GM12878 (cell line): ENCODE data around the gene DNASE1. TPM values are rescaled to one million over a fixed set of nuclear protein-coding genes. Genes with fewer than 3 reads are reported as not detected.

Source experiments
- ATAC-seq: fragments of 200-7000 bp; cut with Tn5 transposase; 3 replicates; pipeline ENCODE4 v1.9.1; 2020; ENCODE audit warnings: mild to moderate bottlenecking, moderate library complexity
- BruUV-seq: library from RNA; stranded (reverse); fragments of 400-500 nt; replicated peaks from 2 replicates; lab custom pipeline; 2021; lab: Mats Ljungman, UMichigan
- CTCF ChIA-PET: fragments of 300-600 bp; sonication (Branson Sonifier 250); formaldehyde crosslinking; extraction: SDS; loops from one replicate; lab custom pipeline; 2021; ENCODE audit warnings: inconsistent platforms; lab: Yijun Ruan, JAX
- POLR2A ChIA-PET: fragments of 350-600 bp; formaldehyde crosslinking; extraction: SDS; loops from one replicate; lab custom pipeline; 2021; ENCODE audit warnings: inconsistent platforms; lab: Charles Lee
- RAD21 ChIA-PET: fragments of 300-600 bp; sonication (Branson Sonifier 250); formaldehyde crosslinking; loops from one replicate; lab custom pipeline; 2023; ENCODE audit warnings: antibody characterized with exemption; ENCODE audit not compliant: unreplicated experiment; lab: Charles Lee
- SMC1A ChIA-PET: fragments of 300-600 bp; sonication (Branson Sonifier 250); formaldehyde crosslinking; loops from one replicate; lab custom pipeline; 2023; ENCODE audit not compliant: unreplicated experiment, uncharacterized antibody; lab: Charles Lee
- DNase-seq: peaks from one replicate; pipeline ENCODE4 v3.0.0-alpha.2; 2011; ENCODE audit warnings: low read depth, low spot score
- FAIRE-seq: peaks from 3 replicates; lab custom pipeline; 2011; peaks lifted over from hg19 to GRCh38; lab: Jason Lieb, UNC
- H2AFZ ChIP-seq: 2 replicates; pipeline ENCODE4 v1.6.0; 2011; ENCODE audit warnings: low read depth, low read length, control low read depth; ENCODE audit not compliant: control insufficient read depth
- H3K27ac ChIP-seq: 2 replicates; pipeline ENCODE4 v1.5.1; 2011; ENCODE audit warnings: control low read depth; ENCODE audit not compliant: control insufficient read depth, insufficient read depth
- H3K27me3 ChIP-seq, 2 experiments: replicated peaks in 1 of 2; 2 replicates each; pipeline versions ENCODE4 v1.6.0 to v1.6.1; 2011; ENCODE audit warnings: low read length in 1 of 2; ENCODE audit not compliant: control insufficient read depth in 2 of 2, insufficient read depth in 2 of 2
- H3K36me3 ChIP-seq, 2 experiments: 2 replicates each; pipeline ENCODE4 v1.5.1; 2011; ENCODE audit warnings: low read length in 1 of 2; ENCODE audit not compliant: control insufficient read depth in 2 of 2, insufficient read depth in 2 of 2
- H3K4me1 ChIP-seq: 2 replicates; pipeline ENCODE4 v1.6.1; 2011; ENCODE audit warnings: mild to moderate bottlenecking, low read length, moderate library complexity, mixed read lengths; ENCODE audit not compliant: control insufficient read depth, insufficient read depth
- H3K4me2 ChIP-seq: 2 replicates; pipeline ENCODE4 v1.6.0; 2011; ENCODE audit warnings: control low read depth; ENCODE audit not compliant: control insufficient read depth, insufficient read depth
- H3K4me3 ChIP-seq: fragments of 200-600 bp; sonication (generic); 2 replicates; pipeline ENCODE4 v1.5.1; 2016
- H3K79me2 ChIP-seq: 2 replicates; pipeline ENCODE4 v1.6.0; 2011; ENCODE audit warnings: low read length; ENCODE audit not compliant: control insufficient read depth, insufficient read depth
- H3K9ac ChIP-seq: 2 replicates; pipeline ENCODE4 v1.8.0; 2011; ENCODE audit warnings: low read length, control low read depth, mixed read lengths; ENCODE audit not compliant: control insufficient read depth, insufficient read depth
- H3K9me3 ChIP-seq: replicated peaks from 3 replicates; pipeline ENCODE4 v1.5.1; 2011; ENCODE audit warnings: mild to moderate bottlenecking, low read length; ENCODE audit not compliant: control insufficient read depth, insufficient read depth
- H4K20me1 ChIP-seq: 2 replicates; pipeline ENCODE4 v1.6.0; 2011; ENCODE audit not compliant: control insufficient read depth, insufficient read depth
- BCL11A ChIP-seq: IDR thresholded peaks from 2 replicates; pipeline ENCODE4 v1.6.1; 2011; ENCODE audit warnings: low read depth, low read length
- BHLHE40 ChIP-seq, 2 experiments: fragments of 450-650 bp in 1 of 2; IDR thresholded peaks; 2 replicates each; pipeline ENCODE4 v1.6.1; 2011 to 2017; ENCODE audit warnings: low read depth in 2 of 2, borderline replicate concordance in 1 of 2, improper control_type of control experiment in 1 of 2, low read length in 1 of 2, mild to moderate bottlenecking in 1 of 2
- LARP7 ChIP-seq: fragments of 450-650 bp; IDR thresholded peaks from 2 replicates; pipeline ENCODE4 v1.6.1; 2017; ENCODE audit warnings: mild to moderate bottlenecking
- MAX ChIP-seq: IDR thresholded peaks from 2 replicates; pipeline ENCODE4 v1.6.1; 2012; ENCODE audit warnings: low read depth, low read length, improper control_type of control experiment
- NFXL1 ChIP-seq: fragments of 450-650 bp; IDR thresholded peaks from 2 replicates; pipeline ENCODE4 v1.6.1; 2017; ENCODE audit warnings: antibody characterized with exemption, mild to moderate bottlenecking, borderline replicate concordance
- POLR2AphosphoS5 ChIP-seq: IDR thresholded peaks from 2 replicates; pipeline ENCODE4 v1.6.1; 2011; ENCODE audit warnings: mild to moderate bottlenecking, low read length, inconsistent platforms
- POU2F2 ChIP-seq: IDR thresholded peaks from 3 replicates; pipeline ENCODE4 v1.6.1; 2011; ENCODE audit warnings: low read depth, mild to moderate bottlenecking, low read length, borderline replicate concordance
- PRDM15 ChIP-seq: fragments of 450-650 bp; formaldehyde crosslinking; IDR thresholded peaks from 2 replicates; pipeline ENCODE4 v1.4.0; 2020; ENCODE audit warnings: mild to moderate bottlenecking, moderate library complexity
- RB1 ChIP-seq: fragments of 450-650 bp; formaldehyde crosslinking; IDR thresholded peaks from 2 replicates; pipeline ENCODE4 v1.6.1; 2017; ENCODE audit warnings: mild to moderate bottlenecking, borderline replicate concordance
- RCOR1 ChIP-seq: conservative IDR thresholded peaks from 2 replicates; pipeline ENCODE4 v1.6.1; 2012; ENCODE audit warnings: low read depth, low read length, improper control_type of control experiment
- SPI1 ChIP-seq: IDR thresholded peaks from 2 replicates; pipeline ENCODE4 v1.6.1; 2011; ENCODE audit warnings: low read depth, mild to moderate bottlenecking, low read length, moderate library complexity, borderline replicate concordance; ENCODE audit not compliant: insufficient read depth
- SUZ12 ChIP-seq: fragments of 200-600 bp; sonication (generic); IDR thresholded peaks from one replicate; pipeline ENCODE4 v1.6.1; 2018; ENCODE audit warnings: antibody characterized with exemption, mild to moderate bottlenecking; ENCODE audit not compliant: unreplicated experiment
- TBL1XR1 ChIP-seq: IDR thresholded peaks from 2 replicates; pipeline ENCODE4 v1.6.1; 2012; ENCODE audit warnings: low read depth, low read length, improper control_type of control experiment
- ZNF217 ChIP-seq: fragments of 450-650 bp; IDR thresholded peaks from 2 replicates; pipeline ENCODE4 v1.6.1; 2017; ENCODE audit warnings: antibody characterized with exemption, mild to moderate bottlenecking
- ZNF622 ChIP-seq: fragments of 450-650 bp; IDR thresholded peaks from 2 replicates; pipeline ENCODE4 v1.6.1; 2017; ENCODE audit warnings: mild to moderate bottlenecking, inconsistent platforms
- WGBS: methylation state at CpG from one replicate; pipeline ENCODE4 v1.1.6; 2016; ENCODE audit warnings: low lambda C conversion rate; ENCODE audit not compliant: insufficient replicate concordance, insufficient coverage; ENCODE audit errors: missing lambda C conversion rate; 5-methylcytosine and 5-hydroxymethylcytosine counted together
- in situ Hi-C: fragments of 300-500 bp; cut with MboI; formaldehyde crosslinking; loops from 9 replicates; pipeline ENCODE4 v1.14.3; 2018; ENCODE audit warnings: mixed read lengths
- intact Hi-C: fragments of 100-400 bp; cut with micrococcal nuclease; formaldehyde crosslinking; loops from one replicate; pipeline ENCODE4 v1.14.2; 2022; ENCODE audit not compliant: unreplicated experiment
- polyA plus RNA-seq, 11 experiments: library from polyadenylated mRNA; depleted of rRNA in 4 of 11; unstranded in 6 of 11; stranded (reverse) in 5 of 11; fragments of >200 nt; fragmentation: Nextera tagmentation in 4 of 11; fragmentation: Illumina TruSeq in 1 of 11; extraction: Ambion mirVana in 4 of 11; extraction: Trizol in 1 of 11; gene quantifications; 1 replicate in 1 of 11; 2 replicates in 10 of 11; pipeline versions ENCODE4 v1.2.1 to v1.2.3, GENCODE V29; 2011 to 2016; ENCODE audit warnings: inconsistent platforms in 2 of 11, missing spikeins in 2 of 11, low read depth in 1 of 11
- total RNA-seq, 4 experiments: library from RNA; depleted of rRNA in 3 of 4; stranded (reverse); fragments of >200 nt in 3 of 4; fragmentation: Illumina TruSeq in 1 of 4; extraction: Trizol in 1 of 4; gene quantifications; 2 replicates each; pipeline versions ENCODE4 v1.2.1 to v1.2.3, GENCODE V29; 2013 to 2021
- TF ChIP-seq, protein P1 (sequence below): fragments of 450-650 bp; formaldehyde crosslinking; IDR thresholded peaks from 2 replicates; pipeline ENCODE4 v1.5.0; 2022; ENCODE audit warnings: mild to moderate bottlenecking, missing genetic modification characterization

DNASE1 gene
- total and polyA plus RNA-seq, 10 of the 15 experiments (the other 5 are each of a cell fraction or from before 2014, with no cell fraction given): 0.23 to 12.0 (median 7.9) TPM

DNA sequence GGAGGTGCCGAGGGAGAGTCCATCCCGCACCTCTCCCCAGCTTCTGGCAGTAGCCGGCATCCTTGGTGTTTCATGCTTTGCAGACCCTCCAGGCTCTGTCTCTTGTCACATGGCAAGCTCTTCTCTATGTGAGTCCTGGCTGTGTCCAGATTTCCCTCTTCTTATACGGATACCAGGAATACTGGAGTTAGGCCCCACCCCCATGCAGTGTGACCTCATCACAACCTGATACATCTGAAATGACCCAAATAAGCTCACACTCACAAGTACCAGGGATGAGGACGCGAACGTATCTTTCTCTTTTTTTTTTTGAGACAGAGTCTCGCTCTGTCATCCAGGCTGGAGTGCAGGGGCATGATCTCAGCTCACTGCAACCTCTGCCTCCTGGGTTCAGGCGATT is 39.6 kb downstream of the DNASE1 start:
- no TSS peak for BruUV-seq
- SMC1A ChIA-PET: no interaction called here
- 100% methylated on average over 9 of the region's 9 CpGs for WGBS
- H3K36me3 ChIP-seq: peaks cover 0 to 5% of the 10 kb centered on the region in 2 experiments; a peak in 3 of 4 replicates
- H3K4me1 ChIP-seq: peaks cover 13% of the 10 kb centered on the region
- H3K27me3 ChIP-seq: no peaks in the 10 kb centered on the region
- ATAC-seq: no peak
- RAD21 ChIA-PET: no interaction called here
- no peak overlapping the region for H2AFZ ChIP-seq
- H3K9me3 ChIP-seq: no peaks in the 10 kb centered on the region
- peaks cover 6% of the 10 kb centered on the region for H3K79me2 ChIP-seq
- H3K9ac ChIP-seq: no peak overlapping the region
- no peak overlapping the region for H3K4me3 ChIP-seq
- no peak overlapping the region for H3K27ac ChIP-seq
- H3K4me2 ChIP-seq: no peak overlapping the region
- in situ Hi-C loops (loop anchor here (5.0 kb wide), 1 partner anchor 183 kb away; no protein-coding TSS in a partner anchor), intact Hi-C loops (loop anchor here (5.0 kb wide), 1 partner anchor 558 kb away; no protein-coding TSS in a partner anchor)
- POLR2A ChIA-PET: no interaction called here
- H4K20me1 ChIP-seq: no peaks in the 10 kb centered on the region
- no peak for DNase-seq
- no peak for FAIRE-seq
- CTCF ChIA-PET: interaction anchor here (0.6 kb wide), 1 partner anchor 127 kb away, joined by 3 read pairs; no protein-coding TSS in a partner anchor
- TF ChIP-seq, protein P1, sequence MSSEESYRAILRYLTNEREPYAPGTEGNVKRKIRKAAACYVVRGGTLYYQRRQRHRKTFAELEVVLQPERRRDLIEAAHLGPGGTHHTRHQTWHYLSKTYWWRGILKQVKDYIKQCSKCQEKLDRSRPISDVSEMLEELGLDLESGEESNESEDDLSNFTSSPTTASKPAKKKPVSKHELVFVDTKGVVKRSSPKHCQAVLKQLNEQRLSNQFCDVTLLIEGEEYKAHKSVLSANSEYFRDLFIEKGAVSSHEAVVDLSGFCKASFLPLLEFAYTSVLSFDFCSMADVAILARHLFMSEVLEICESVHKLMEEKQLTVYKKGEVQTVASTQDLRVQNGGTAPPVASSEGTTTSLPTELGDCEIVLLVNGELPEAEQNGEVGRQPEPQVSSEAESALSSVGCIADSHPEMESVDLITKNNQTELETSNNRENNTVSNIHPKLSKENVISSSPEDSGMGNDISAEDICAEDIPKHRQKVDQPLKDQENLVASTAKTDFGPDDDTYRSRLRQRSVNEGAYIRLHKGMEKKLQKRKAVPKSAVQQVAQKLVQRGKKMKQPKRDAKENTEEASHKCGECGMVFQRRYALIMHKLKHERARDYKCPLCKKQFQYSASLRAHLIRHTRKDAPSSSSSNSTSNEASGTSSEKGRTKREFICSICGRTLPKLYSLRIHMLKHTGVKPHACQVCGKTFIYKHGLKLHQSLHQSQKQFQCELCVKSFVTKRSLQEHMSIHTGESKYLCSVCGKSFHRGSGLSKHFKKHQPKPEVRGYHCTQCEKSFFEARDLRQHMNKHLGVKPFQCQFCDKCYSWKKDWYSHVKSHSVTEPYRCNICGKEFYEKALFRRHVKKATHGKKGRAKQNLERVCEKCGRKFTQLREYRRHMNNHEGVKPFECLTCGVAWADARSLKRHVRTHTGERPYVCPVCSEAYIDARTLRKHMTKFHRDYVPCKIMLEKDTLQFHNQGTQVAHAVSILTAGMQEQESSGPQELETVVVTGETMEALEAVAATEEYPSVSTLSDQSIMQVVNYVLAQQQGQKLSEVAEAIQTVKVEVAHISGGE: no peak
- TF ChIP-seq SUZ12 (no peak), ZNF622 (no peak), RCOR1 (no peak), ZNF217 (no peak), TBL1XR1 (no peak), POU2F2 (no peak), LARP7 (no peak), MAX (no peak), BCL11A (no peak), SPI1 (no peak), RB1 (no peak), NFXL1 (no peak), PRDM15 (CRISPR knock-in tag) (no peak), POLR2AphosphoS5 (no peak), BHLHE40 (IDR thresholded peaks at IDR 0.05; ENCODE audit: borderline replicate concordance in 1 of 2, low read depth in 2 of 2, low read length in 1 of 2) (no peak)
